ENCODE data around the gene KBTBD3. TPM values are rescaled to one million over a fixed set of nuclear protein-coding genes. Genes with fewer than 3 reads are reported as not detected.
"Not testable (repeated sequence)": the region's sequence is repeated elsewhere in the genome, so short reads cannot be mapped to it uniquely, and the experiment has no call there.

KBTBD3 gene
- total RNA-seq, 1 donor from 2014 or later: 10.0 TPM

GRCh38 chr11:106070606-106071005, 6.5 kb downstream of the KBTBD3 start:
- intact Hi-C loops (cut with micrococcal nuclease): loop anchor here (10.0 kb wide), 1 partner anchor 46 kb away; the partner anchor contains the start of gene MSANTD4
- ATAC-seq (no peak), DNase-seq (no peak)

DNA sequence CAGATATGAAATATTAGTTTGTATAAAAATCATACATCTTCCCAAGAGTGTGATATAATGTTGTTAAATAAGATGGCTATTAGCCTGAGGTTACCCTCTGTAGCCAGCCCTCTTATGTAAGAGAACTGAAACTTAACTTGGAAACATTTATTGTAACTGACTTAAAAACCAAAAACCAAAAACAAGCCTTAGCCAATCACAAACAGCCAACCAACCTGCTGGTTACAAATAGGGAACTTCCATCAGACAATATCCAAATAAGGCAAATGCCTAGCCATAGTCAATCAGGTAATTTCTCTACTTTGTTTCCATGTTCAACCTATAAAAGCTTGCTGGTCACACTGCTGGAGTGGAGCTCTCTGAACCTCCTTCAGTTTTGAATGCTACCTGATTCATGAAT, 14.1 kb downstream of the KBTBD3 start:
- intact Hi-C loops (cut with micrococcal nuclease): no loop called here
- ATAC-seq (no peak), DNase-seq (no peak)

- intact Hi-C loops (cut with micrococcal nuclease): no loop called here
- no peak for ATAC-seq
Observed at GRCh38 chr11:106061954-106062949, 14.9 kb downstream of the KBTBD3 start.

GRCh38 chr11:106061249-106061784, 15.8 kb downstream of the KBTBD3 start:
- intact Hi-C loops (cut with micrococcal nuclease): no loop called here
- no peak for ATAC-seq
- DNase-seq: no peak

More at GRCh38 chr11:106061954-106062949, 14.9 kb downstream of the KBTBD3 start:
- no peak for DNase-seq

DNA sequence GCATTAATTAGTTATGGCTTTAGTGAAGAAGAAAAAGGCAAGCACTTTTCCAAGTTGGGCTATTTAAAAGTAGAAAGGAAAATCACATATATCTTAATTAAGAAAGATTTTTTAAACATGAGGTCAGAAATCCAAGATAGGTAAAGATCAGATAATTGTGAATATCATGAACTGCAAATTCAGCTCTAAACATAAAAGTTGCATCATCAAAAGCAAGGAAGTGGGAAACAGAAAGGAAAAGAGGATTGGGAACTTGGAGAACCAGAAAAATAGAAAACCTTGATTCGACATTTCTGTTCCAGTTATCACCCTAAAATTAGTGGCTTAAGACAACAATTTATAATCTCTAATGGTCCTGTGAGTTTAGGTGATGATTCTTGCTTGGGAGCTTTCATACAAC, 17.5 kb downstream of the KBTBD3 start:
- intact Hi-C loops (cut with micrococcal nuclease): no loop called here
- no peak for DNase-seq
- no peak for ATAC-seq

GRCh38 chr11:106058377-106058776, 18.8 kb downstream of the KBTBD3 start:
- ATAC-seq; intact Hi-C loops (cut with micrococcal nuclease); DNase-seq: not testable (repeated sequence)

DNA sequence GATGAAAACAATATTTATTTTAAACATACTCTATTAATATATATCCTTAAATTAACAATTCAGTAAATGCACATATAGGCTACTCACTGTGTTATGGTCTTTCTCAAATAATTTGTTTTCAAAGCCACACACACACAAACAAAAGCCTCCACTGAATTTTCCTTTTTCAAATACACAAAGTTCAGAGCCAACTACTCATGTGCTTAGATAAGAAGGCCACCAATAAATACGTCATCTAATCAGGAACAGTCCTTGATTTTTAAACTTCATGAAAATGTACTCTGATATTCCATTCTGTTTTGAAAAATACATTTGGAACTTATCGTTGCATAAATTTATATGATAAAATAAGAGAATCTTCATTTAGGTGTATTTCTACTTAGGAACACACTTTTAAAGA, 26.0 kb downstream of the KBTBD3 start:
- DNase-seq: no peak
- intact Hi-C loops (cut with micrococcal nuclease): no loop called here
- ATAC-seq: no peak

GRCh38 chr11:106049727-106050476, 27.2 kb downstream of the KBTBD3 start:
- DNase-seq (no peak), ATAC-seq (no peak)
- intact Hi-C loops (cut with micrococcal nuclease): no loop called here

DNA sequence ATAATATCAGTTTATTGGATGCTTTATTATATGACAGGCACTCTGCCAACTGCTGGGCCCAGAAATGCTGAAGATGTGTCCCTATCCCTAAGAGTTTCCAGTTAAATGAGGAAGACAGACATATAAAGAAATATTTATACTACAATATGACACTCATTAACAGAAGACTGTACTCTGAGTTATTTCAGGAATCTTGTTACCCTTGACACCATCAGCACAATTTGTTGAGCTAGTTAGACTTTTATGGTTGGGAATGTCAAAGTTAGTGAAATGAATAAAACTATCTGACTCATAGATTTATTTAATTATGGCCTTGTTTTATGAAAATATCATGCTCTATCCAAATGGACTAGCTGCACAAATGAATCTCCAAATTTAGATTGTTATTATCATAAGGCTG, 29.5 kb downstream of the KBTBD3 start:
- intact Hi-C loops (cut with micrococcal nuclease): no loop called here
- no peak for DNase-seq
- ATAC-seq: no peak

GRCh38 chr11:106043540-106043939, 33.6 kb downstream of the KBTBD3 start:
- DNase-seq: no peak
- ATAC-seq: no peak
- intact Hi-C loops (cut with micrococcal nuclease): no loop called here

DNA sequence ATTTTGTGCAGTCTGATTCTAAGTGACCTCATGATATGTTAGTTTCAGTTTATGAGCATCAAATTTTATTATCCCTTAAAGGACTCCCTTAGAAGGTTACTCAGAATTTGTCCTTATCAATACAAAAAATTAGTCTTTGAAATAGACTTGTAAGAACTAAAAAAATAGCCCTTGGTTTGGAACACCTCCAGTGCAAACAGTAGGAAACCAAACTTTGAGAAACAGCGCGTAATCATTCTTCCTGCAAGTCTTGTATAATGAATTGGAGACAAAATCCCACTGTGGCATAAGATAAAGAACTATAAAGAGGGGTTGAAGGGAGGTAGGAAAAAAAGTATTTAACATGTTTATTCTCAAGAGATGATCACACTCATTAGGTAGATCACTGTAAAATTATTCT, 44.3 kb downstream of the KBTBD3 start:
- intact Hi-C loops (cut with micrococcal nuclease): no loop called here
- ATAC-seq (no peak), DNase-seq (no peak)

- no peak for ATAC-seq
- no peak for DNase-seq
- intact Hi-C loops (cut with micrococcal nuclease): no loop called here
Observed at GRCh38 chr11:106031936-106032335, 45.2 kb downstream of the KBTBD3 start.

GRCh38 chr11:106031202-106031810, 45.8 kb downstream of the KBTBD3 start:
- intact Hi-C loops (cut with micrococcal nuclease): no loop called here
- DNase-seq: no peak

DNA sequence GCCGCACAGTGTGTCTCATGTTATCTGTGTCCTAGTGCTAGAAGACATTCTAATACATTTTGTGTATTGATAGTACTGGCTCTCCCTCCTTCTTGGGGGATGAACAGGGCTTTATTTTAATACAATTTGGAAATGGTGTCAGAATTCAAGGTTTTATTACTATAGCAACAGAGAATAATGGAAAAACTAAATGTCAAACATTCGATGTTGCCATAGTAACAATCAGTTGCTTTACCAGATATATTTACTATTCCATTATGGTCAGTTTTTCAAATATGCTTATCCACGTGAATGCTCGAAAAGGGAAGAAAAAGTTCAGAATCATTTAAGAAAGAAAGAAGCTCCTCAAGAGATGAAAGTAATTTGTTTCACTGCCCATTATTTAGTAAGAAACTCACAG, 46.5 kb downstream of the KBTBD3 start:
- intact Hi-C loops (cut with micrococcal nuclease): no loop called here
- ATAC-seq (no peak), DNase-seq (no peak)

More at GRCh38 chr11:106031202-106031810, 45.8 kb downstream of the KBTBD3 start:
- no peak for ATAC-seq

DNA sequence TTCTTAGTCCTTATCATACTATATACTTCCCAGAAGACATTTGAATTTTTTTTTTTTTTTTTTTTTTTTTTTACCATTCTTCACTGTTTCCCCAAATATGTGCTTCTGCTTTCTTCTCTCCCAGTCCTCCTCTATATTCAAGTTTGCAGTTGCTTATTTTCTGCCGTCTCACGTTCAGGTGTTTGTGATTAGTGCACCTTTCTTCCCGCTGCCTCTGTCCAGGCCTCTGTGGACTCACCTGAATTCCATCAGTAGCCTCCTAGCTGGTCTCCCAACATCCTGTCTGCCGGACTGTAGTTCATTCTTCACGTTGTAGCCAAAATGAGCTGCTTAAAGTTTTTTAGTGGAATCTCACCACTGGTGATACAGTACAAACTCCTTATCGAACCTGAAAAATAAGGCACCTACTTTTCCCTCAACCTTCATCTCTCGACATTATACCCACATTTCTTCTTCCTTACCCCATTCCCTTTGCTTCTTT, 54.3 kb downstream of the KBTBD3 start:
- DNase-seq (no peak), ATAC-seq (no peak)
- intact Hi-C loops (cut with micrococcal nuclease): loop anchor here (10.0 kb wide), 1 partner anchor 52 kb away; the partner anchor contains the start of genes AASDHPPT and KBTBD3

GRCh38 chr11:106021967-106022794, 55.0 kb downstream of the KBTBD3 start, which contains the start of gene MSANTD4:
TSS of gene MSANTD4 (minus strand) at chr11:106022240. CDS start at chr11:106010917, 11,323 bp downstream.
- ATAC-seq (peak; percentile 99), DNase-seq (peak; percentile 99)
- intact Hi-C loops (cut with micrococcal nuclease): loop anchor here (10.0 kb wide), 1 partner anchor 53 kb away; the partner anchor contains the start of genes AASDHPPT and KBTBD3

- DNase-seq: no peak
- ATAC-seq: peak; percentile 4
- intact Hi-C loops (cut with micrococcal nuclease): loop anchor here (10.0 kb wide), 1 partner anchor 53 kb away; the partner anchor contains the start of genes AASDHPPT and KBTBD3
Observed at GRCh38 chr11:106021181-106021966, 55.8 kb downstream of the KBTBD3 start.
